NCI-H1092 (cell line): Measurements from ENCODE around the gene VWA1.
"Not testable (repeated sequence)": the region's sequence is repeated elsewhere in the genome, so short reads cannot be mapped to it uniquely, and the experiment has no call there.

ENCODE experiments used
- DNase-seq: peaks from one replicate; lab custom pipeline; 2025; lab: John Stamatoyannopoulos, UW

VWA1 gene

GRCh38 chr1:1459156-1459555 lies 23.7 kb downstream of the VWA1 start:
- DNase-seq: not testable (repeated sequence)

GRCh38 chr1:1459711-1460110 lies 24.2 kb downstream of the VWA1 start:
- DNase-seq: not testable (repeated sequence)

- DNase-seq: no peak
Observed at GRCh38 chr1:1460540-1461130, 25.1 kb downstream of the VWA1 start.

- no peak for DNase-seq
Observed at GRCh38 chr1:1461721-1462317, 26.3 kb downstream of the VWA1 start.

- DNase-seq: no peak
Observed at GRCh38 chr1:1462318-1462966, 27.0 kb downstream of the VWA1 start.

- DNase-seq: no peak
Observed at GRCh38 chr1:1463312-1463711, 27.8 kb downstream of the VWA1 start.

GRCh38 chr1:1468196-1468985 lies 32.9 kb downstream of the VWA1 start:
- not testable (repeated sequence) for DNase-seq

GRCh38 chr1:1470626-1471388 lies 35.3 kb downstream of the VWA1 start:
- DNase-seq: no peak

- DNase-seq: peak; percentile 81
Observed at GRCh38 chr1:1471389-1472052, 36.0 kb downstream of the VWA1 start, which contains the start of gene ATAD3B. Gene ATAD3B, plus strand, starts transcription at chr1:1471765. Its CDS starts 120 bp downstream, at chr1:1471885.

- DNase-seq: not testable (repeated sequence)
Observed at GRCh38 chr1:1472053-1472876, 36.8 kb downstream of the VWA1 start.

- DNase-seq: not testable (repeated sequence)
Observed at GRCh38 chr1:1476011-1476410, 40.5 kb downstream of the VWA1 start.

GRCh38 chr1:1477206-1477605 lies 41.7 kb downstream of the VWA1 start:
- DNase-seq: no peak

GRCh38 chr1:1479547-1480487 lies 44.3 kb downstream of the VWA1 start:
- DNase-seq: no peak

GRCh38 chr1:1480488-1480867 lies 45.0 kb downstream of the VWA1 start:
- DNase-seq: not testable (repeated sequence)

GRCh38 chr1:1481811-1482210 lies 46.3 kb downstream of the VWA1 start:
- DNase-seq: not testable (repeated sequence)

- DNase-seq: no peak
Observed at GRCh38 chr1:1482856-1483255, 47.4 kb downstream of the VWA1 start.

GRCh38 chr1:1483714-1484113 lies 48.2 kb downstream of the VWA1 start:
- no peak for DNase-seq

GRCh38 chr1:1484976-1485750 lies 49.7 kb downstream of the VWA1 start:
- not testable (repeated sequence) for DNase-seq
